Neural progenitor cell (in vitro differentiated cells): Measurements from ENCODE around the gene SSBP4. TPM values are rescaled to one million over a fixed set of nuclear protein-coding genes. Genes with fewer than 3 reads are reported as not detected.

Experiments used
- DNase-seq: peaks from one replicate; pipeline ENCODE4 v3.0.0-alpha.2; 2016; ENCODE audit warnings: low spot score
- H2AFZ ChIP-seq: fragments of 200-600 bp; sonication (generic); replicated peaks from 2 replicates; pipeline ENCODE4 v1.6.1; 2016; ENCODE audit warnings: antibody characterized with exemption
- H3F3A ChIP-seq: fragments of 200-600 bp; sonication (generic); 2 replicates; pipeline ENCODE4 v1.6.1; 2016; ENCODE audit warnings: antibody characterized with exemption, low read depth
- H3K27ac ChIP-seq: fragments of 200-600 bp; sonication (generic); 2 replicates; pipeline ENCODE4 v1.5.1; 2016; ENCODE audit warnings: mild to moderate bottlenecking
- H3K27me3 ChIP-seq: fragments of 200-600 bp; sonication (generic); 2 replicates; pipeline ENCODE4 v1.6.1; 2016; ENCODE audit warnings: mild to moderate bottlenecking, moderate library complexity
- H3K36me3 ChIP-seq: fragments of 200-600 bp; sonication (generic); 2 replicates; pipeline ENCODE4 v1.5.1; 2016
- H3K4me1 ChIP-seq: fragments of 200-600 bp; sonication (generic); 2 replicates; pipeline ENCODE4 v1.6.1; 2016; ENCODE audit warnings: mixed run types
- H3K4me2 ChIP-seq: fragments of 200-600 bp; sonication (generic); 2 replicates; pipeline ENCODE4 v1.6.1; 2016
- H3K4me3 ChIP-seq: fragments of 200-600 bp; sonication (generic); 2 replicates; pipeline ENCODE4 v1.5.1; 2016
- H3K79me2 ChIP-seq: fragments of 200-600 bp; sonication (generic); 2 replicates; pipeline ENCODE4 v1.6.1; 2016; ENCODE audit warnings: low read depth
- H3K9ac ChIP-seq: fragments of 200-600 bp; sonication (generic); 2 replicates; pipeline ENCODE4 v1.6.1; 2016
- H3K9me3 ChIP-seq: fragments of 200-600 bp; sonication (generic); 2 replicates; pipeline ENCODE4 v1.5.1; 2016; ENCODE audit warnings: low read depth
- H4K20me1 ChIP-seq: fragments of 200-600 bp; sonication (generic); 2 replicates; pipeline ENCODE4 v1.6.1; 2016; ENCODE audit warnings: low read depth
- H3K27ac Mint-ChIP-seq: 3 replicates; pipeline ENCODE4 v1.8.0; 2021; ENCODE audit warnings: mixed read lengths
- H3K27me3 Mint-ChIP-seq: 2 replicates; pipeline ENCODE4 v1.8.0; 2022; ENCODE audit warnings: low read depth, mild to moderate bottlenecking, inconsistent platforms, moderate library complexity, mixed read lengths; ENCODE audit not compliant: insufficient read depth
- H3K36me3 Mint-ChIP-seq: 3 replicates; pipeline ENCODE4 v1.8.0; 2021; ENCODE audit warnings: mixed read lengths
- H3K4me1 Mint-ChIP-seq: 3 replicates; pipeline ENCODE4 v1.8.0; 2021; ENCODE audit warnings: mixed read lengths
- H3K4me3 Mint-ChIP-seq: 3 replicates; pipeline ENCODE4 v1.8.0; 2021; ENCODE audit warnings: mild to moderate bottlenecking, moderate library complexity, mixed read lengths
- H3K9me3 Mint-ChIP-seq: 3 replicates; pipeline ENCODE4 v1.8.0; 2020; ENCODE audit warnings: mixed read lengths
- CTCF ChIP-seq: fragments of 200-600 bp; sonication (generic); IDR thresholded peaks from 2 replicates; pipeline ENCODE4 v1.5.1; 2017; ENCODE audit warnings: antibody characterized with exemption, mild to moderate bottlenecking
- EZH2 ChIP-seq: fragments of 200-600 bp; sonication (generic); IDR thresholded peaks from 2 replicates; pipeline ENCODE4 v1.6.1; 2017; ENCODE audit warnings: antibody characterized with exemption, mild to moderate bottlenecking, moderate library complexity
- EZH2phosphoT487 ChIP-seq: fragments of 200-600 bp; sonication (generic); IDR thresholded peaks from 2 replicates; pipeline ENCODE4 v1.6.1; 2017; ENCODE audit warnings: antibody characterized with exemption
- total RNA-seq: library from RNA; depleted of rRNA; stranded (reverse); fragments of >200 nt; gene quantifications from 2 replicates; pipeline ENCODE4 v1.2.3, GENCODE V29; 2015; ENCODE audit warnings: low replicate concordance

SSBP4 gene
- total RNA-seq, 1 donor from 2014 or later, result 21.1 TPM

DNA sequence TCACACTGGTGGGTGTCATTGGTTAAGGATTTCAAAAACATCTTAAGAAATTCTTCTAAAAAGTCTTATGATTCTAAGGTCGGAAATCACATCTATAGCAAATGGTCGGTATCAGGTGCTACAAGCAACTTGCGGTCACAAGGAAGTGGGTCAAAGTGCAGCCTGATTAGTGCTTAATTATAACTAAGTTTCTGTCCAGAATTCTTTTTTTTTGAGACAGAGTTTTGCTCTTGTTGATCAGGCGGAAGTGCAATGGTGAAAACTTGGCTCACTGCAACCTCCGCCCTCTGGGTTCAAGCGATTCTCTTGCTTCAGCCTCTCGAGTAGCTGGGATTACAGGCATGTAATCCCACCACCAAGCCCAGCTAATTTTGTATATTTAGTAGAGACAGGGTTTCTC is 34.4 kb upstream of the SSBP4 start:
- H3K9me3 Mint-ChIP-seq, result no peaks in the 10 kb centered on the region
- H3K79me2 ChIP-seq, result no peaks in the 10 kb centered on the region
- no peak overlapping the region for H3K4me2 ChIP-seq
- no peaks in the 10 kb centered on the region for H3K9me3 ChIP-seq
- H3K4me3 Mint-ChIP-seq, result no peak overlapping the region
- H3K27me3 Mint-ChIP-seq, result peaks cover 23% of the 10 kb centered on the region
- peaks cover 39% of the 10 kb centered on the region for H3K27me3 ChIP-seq
- H3K9ac ChIP-seq, result no peak overlapping the region
- H3K36me3 ChIP-seq, result no peaks in the 10 kb centered on the region
- no peak overlapping the region for H3K4me3 ChIP-seq
- no peak overlapping the region for H2AFZ ChIP-seq
- H3K4me1 ChIP-seq, result no peaks in the 10 kb centered on the region
- peaks cover 17% of the 10 kb centered on the region for H3F3A ChIP-seq
- no peaks in the 10 kb centered on the region for H3K36me3 Mint-ChIP-seq
- H4K20me1 ChIP-seq, result no peaks in the 10 kb centered on the region
- no peak overlapping the region for H3K27ac ChIP-seq
- peaks cover 15% of the 10 kb centered on the region for H3K4me1 Mint-ChIP-seq
- H3K27ac Mint-ChIP-seq, result no peak overlapping the region
- DNase-seq, result no peak
- TF ChIP-seq EZH2, result no peak
- no peak for TF ChIP-seq EZH2phosphoT487
- no peak for TF ChIP-seq CTCF

DNA sequence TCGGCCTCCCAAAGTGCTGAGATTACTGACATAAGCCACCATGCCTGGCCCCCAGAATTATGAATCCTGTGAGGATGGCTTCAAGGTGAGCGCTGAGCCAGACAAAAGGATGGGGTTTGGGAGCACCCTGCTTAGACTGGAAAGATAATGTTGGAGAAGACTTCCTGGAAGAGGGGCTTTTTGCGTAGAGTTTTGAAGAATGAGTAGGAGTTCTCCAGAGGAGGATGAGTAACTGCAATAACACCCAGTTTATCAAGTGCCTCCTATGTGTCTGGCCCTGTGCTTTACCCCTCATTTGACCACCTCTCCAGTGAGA is 33.9 kb upstream of the SSBP4 start:
- TF ChIP-seq EZH2phosphoT487, result no peak
- TF ChIP-seq CTCF, result no peak
- no peak for TF ChIP-seq EZH2
- Histone ChIP-seq H3K4me3 (no peak overlapping the region), H3K9ac (no peak overlapping the region), H3K4me1 (no peaks in the 10 kb centered on the region), H3F3A (peaks cover 13% of the 10 kb centered on the region), H3K79me2 (no peaks in the 10 kb centered on the region), H4K20me1 (no peaks in the 10 kb centered on the region), H3K4me2 (no peak overlapping the region), H3K36me3 (no peaks in the 10 kb centered on the region), H3K27me3 (peaks cover 41% of the 10 kb centered on the region), H2AFZ (peak overlapping the region; percentile 51), H3K9me3 (no peaks in the 10 kb centered on the region), H3K27ac (no peak overlapping the region)
- Mint-ChIP-seq H3K27ac (no peak overlapping the region), H3K4me3 (no peak overlapping the region), H3K9me3 (no peaks in the 10 kb centered on the region), H3K4me1 (peaks cover 10% of the 10 kb centered on the region), H3K36me3 (no peaks in the 10 kb centered on the region), H3K27me3 (peaks cover 26% of the 10 kb centered on the region)
- DNase-seq, result no peak

DNA sequence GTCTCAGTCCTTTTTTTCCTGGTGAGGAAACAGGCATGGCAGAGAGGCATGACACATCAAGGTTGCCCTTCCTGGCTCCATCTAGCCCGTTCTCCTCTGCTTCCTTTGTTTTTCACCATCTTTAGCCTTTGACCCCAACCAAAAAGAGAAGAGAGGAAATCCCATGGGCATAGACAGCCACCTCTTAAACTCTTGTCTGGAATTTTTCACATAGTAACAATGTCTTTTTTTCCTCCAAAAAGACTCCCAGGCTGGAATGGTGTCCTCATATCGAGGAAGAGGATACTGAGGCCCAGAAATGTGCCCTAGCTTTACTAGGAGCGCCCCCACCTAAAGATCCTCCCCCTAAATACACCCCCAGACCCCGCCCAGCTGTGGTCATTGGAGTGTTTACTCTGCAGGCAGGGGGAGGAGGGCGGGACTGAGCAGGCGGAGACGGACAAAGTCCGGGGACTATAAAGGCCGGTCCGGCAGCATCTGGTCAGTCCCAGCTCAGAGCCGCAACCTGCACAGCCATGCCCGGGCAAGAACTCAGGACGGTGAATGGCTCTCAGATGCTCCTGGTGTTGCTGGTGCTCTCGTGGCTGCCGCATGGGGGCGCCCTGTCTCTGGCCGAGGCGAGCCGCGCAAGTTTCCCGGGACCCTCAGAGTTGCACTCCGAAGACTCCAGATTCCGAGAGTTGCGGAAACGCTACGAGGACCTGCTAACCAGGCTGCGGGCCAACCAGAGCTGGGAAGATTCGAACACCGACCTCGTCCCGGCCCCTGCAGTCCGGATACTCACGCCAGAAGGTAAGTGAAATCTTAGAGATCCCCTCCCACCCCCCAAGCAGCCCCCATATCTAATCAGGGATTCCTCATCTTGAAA is 33.3 kb upstream of the SSBP4 start, which contains the start of gene GDF15:
TSS of gene GDF15 (plus strand) at position 484 of the 868 bp plus-strand sequence. CDS start at position 516, 32 bp downstream.
- Histone ChIP-seq H3K4me1 (no peaks in the 10 kb centered on the region), H3K27ac (no peak within 1 kb of the TSS), H4K20me1 (no peaks in the 10 kb centered on the region), H3K9me3 (no peaks in the 10 kb centered on the region), H2AFZ (peak within 1 kb of the TSS; percentile 51), H3K4me3 (no peak within 1 kb of the TSS), H3K36me3 (no peaks in the 10 kb centered on the region), H3K9ac (no peak within 1 kb of the TSS), H3F3A (peaks cover 11% of the 10 kb centered on the region), H3K27me3 (peaks cover 41% of the 10 kb centered on the region), H3K79me2 (no peaks in the 10 kb centered on the region), H3K4me2 (no peak within 1 kb of the TSS)
- DNase-seq, result peak; percentile 73
- Mint-ChIP-seq H3K4me3 (no peak within 1 kb of the TSS), H3K9me3 (no peaks in the 10 kb centered on the region), H3K4me1 (peaks cover 9% of the 10 kb centered on the region), H3K27ac (no peak within 1 kb of the TSS), H3K27me3 (peaks cover 28% of the 10 kb centered on the region), H3K36me3 (no peaks in the 10 kb centered on the region)
- TF ChIP-seq CTCF, result peak; percentile 67
- no peak for TF ChIP-seq EZH2
